NCI-H748 (cell line): ENCODE measurements around the gene FKBP1A.
A peak's percentile ranks its signal among the peaks of the same experiment; 100 is the strongest.
"Not testable (repeated sequence)": the region's sequence is repeated elsewhere in the genome, so short reads cannot be mapped to it uniquely, and the experiment has no call there.

Experiments
- DNase-seq: peaks from one replicate; lab custom pipeline; 2025; ENCODE audit not compliant: unreplicated experiment; lab: John Stamatoyannopoulos, UW

Gene FKBP1A

DNA sequence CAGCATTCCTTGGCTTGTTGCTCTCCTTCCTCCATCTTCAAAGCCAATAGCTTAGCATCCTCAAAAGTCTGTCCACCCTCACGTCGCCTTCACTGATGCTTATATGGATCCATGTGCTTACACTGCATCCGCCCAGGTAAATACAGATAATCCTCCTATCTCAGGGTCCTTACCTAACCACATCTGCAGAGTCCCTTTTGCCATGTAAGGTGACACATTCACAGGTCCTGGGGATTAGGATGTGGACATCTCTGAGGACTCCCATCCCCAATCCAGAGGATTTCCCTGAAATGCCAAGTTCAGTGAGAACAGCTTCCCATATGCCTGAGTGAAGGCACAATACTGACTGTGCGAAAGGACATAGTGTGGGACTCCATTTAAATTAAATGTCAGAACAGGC is 25.4 kb downstream of the FKBP1A start:
- DNase-seq, result no peak

GRCh38 chr20:1364106-1364505 is 28.7 kb downstream of the FKBP1A start:
- DNase-seq, result no peak

- no peak for DNase-seq
Measured at GRCh38 chr20:1363522-1363921, 29.3 kb downstream of the FKBP1A start.

DNA sequence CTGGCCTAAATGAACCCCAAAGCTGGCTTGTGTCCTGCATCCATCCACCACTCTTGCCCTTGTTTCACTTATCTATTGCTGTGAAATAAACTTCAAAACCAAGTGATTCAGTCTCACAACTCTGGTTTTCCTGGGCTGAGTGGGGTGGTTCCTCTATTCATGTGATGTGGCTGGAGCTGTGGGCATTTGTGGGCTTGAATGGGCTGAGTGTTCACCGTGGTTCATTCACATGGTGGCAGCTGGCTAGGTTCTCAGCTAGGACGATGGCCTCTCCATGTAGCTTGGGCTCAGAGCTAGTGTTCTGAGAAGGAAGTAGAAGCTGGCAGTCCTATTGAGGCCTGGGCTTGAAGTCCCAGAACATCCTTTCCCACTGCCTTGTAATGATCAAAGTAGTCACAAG is 30.4 kb downstream of the FKBP1A start:
- no peak for DNase-seq

- no peak for DNase-seq
Measured at GRCh38 chr20:1360094-1360846, 32.6 kb downstream of the FKBP1A start.

GRCh38 chr20:1357921-1358671 is 34.8 kb downstream of the FKBP1A start:
- DNase-seq, result no peak

DNA sequence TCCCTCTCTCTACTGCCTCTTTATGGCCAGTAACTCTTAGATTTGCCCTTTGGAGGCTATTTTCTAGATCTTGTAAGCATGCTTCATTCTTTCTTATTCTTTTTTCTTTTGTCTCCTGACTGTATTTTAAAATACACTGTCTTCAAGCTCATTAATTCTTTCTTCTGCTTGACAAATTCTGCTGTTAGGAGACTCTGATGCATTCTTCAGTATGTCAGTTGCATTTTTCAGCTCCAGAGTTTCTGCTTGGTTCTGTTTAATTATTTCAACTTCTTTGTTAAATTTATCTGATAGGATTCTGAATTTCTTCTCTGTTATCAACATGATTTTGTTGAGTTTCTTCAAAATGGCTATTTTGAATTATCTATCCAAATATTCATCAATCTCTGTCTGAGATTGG is 38.9 kb downstream of the FKBP1A start:
- no peak for DNase-seq

- DNase-seq, result no peak
Measured at GRCh38 chr20:1346315-1346969, 46.4 kb downstream of the FKBP1A start.

- DNase-seq, result no peak
Measured at GRCh38 chr20:1345756-1346093, 47.1 kb downstream of the FKBP1A start.

GRCh38 chr20:1345030-1345755 is 47.7 kb downstream of the FKBP1A start:
- DNase-seq, result no peak

DNA sequence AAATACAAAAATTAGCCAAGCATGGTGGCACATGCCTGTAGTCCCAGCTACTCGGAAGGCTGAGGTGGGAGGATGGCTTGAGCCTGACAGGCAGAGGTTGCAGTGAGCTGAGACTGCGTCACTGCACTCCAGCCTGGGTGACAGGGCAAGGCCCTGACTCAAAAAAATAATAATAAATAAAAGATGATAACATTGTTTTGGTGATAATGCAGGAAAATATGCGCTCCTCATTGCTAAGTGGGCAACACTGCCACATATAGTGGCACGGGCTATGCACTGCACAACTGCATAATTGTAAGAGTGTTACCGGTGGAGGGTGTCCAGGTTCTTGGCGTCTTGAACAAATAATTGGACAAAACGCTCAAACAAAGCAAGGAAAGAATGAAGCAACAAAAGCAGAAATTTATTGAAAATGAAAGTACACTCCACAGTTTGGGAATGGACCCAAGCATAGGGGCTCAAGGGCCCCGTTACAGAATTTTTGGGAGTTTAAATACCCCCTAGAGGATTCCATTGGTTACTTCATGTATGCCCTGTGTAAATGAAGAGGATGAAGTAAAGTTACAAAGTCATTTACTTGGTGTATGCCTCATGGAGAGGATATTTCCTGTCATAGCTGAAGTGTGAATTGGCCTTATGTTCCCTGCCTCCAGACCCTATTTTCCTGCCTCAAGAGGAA is 49.3 kb downstream of the FKBP1A start:
- DNase-seq, result not testable (repeated sequence)

GRCh38 chr20:1341561-1342265 is 51.1 kb downstream of the FKBP1A start:
- no peak for DNase-seq

DNA sequence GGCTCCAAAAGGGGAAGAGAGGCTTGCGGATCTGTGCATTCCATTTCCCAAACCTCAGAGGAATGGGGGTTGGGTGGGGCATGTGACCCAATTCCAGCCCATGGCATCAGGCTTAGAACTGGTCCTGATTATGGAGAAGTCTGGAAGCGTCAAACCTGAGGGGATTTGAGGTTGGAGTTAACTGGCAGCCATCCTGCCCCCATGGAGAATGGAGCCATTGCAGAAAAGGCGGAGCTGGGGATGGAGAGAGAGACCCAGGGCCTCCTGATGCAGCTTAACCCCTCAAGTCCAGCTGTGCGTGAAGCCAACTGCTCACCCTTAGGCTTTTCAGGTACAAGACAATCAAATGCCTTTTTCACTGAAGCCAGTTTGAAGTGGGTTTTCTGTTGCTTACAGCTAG is 54.1 kb downstream of the FKBP1A start:
- no peak for DNase-seq

DNA sequence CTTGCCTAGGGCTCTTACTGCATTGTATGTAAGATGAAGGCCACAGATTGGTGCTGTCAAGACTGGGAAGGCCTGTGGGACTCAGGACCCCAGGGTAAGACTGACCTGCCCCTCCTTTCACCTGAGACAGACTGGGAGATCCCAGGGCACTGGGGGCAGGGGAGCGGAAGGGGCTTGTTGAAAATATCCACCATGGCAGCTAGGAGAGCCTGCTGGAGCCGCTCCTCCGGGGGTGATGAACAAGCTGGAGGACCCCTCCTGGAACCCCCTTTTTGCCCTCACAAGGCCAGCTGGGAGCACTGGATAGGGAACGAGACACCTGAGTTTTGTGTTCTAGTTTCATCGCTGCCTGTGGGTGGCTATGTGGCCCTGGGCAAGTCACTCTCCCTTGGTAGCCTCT is 54.8 kb downstream of the FKBP1A start:
- no peak for DNase-seq

DNA sequence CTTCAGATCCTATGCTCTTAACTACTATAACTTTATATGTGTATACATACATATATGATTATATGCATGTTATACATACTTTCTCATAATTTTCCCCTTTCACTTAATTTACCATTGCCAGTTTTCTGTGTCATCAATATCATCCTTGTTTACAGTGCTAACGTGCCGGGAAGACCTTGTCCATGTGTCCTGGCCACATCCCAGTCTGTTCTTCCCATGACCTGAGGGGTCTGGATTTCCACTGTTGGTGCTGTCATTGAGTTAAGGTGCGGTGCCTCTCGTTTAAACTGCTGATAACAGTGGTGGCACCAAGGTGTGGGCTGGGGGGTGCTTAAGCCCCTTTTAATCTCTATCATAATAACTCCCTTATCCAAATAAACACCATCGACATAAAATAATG is 55.4 kb downstream of the FKBP1A start:
- no peak for DNase-seq

GRCh38 chr20:1336699-1337367 is 56.0 kb downstream of the FKBP1A start:
- DNase-seq, result peak; percentile 52

GRCh38 chr20:1335961-1336698 is 56.7 kb downstream of the FKBP1A start:
- DNase-seq, result no peak

GRCh38 chr20:1334761-1335160 is 58.1 kb downstream of the FKBP1A start:
- peak; percentile 56 for DNase-seq

- DNase-seq, result no peak
Measured at GRCh38 chr20:1334370-1334731, 58.5 kb downstream of the FKBP1A start.
